C4-2B (cell line): ENCODE results near the gene ARMC2.

Experiments used
- CTCF ChIP-seq: fragments of 450-650 bp; conservative IDR thresholded peaks from 2 replicates; pipeline ENCODE4 v1.5.1; 2017; ENCODE audit warnings: mild to moderate bottlenecking
- ZFX ChIP-seq: fragments of 450-650 bp; IDR thresholded peaks from 2 replicates; pipeline ENCODE4 v1.6.1; 2017

- TF ChIP-seq CTCF (no peak), ZFX (no peak)
Observed at GRCh38 chr6:108902382-108902792, 54.2 kb downstream of the ARMC2 start.
